C4-2B (cell line): ENCODE data around the gene MUC5AC.
"Not testable (repeated sequence)": the region's sequence is repeated elsewhere in the genome, so short reads cannot be mapped to it uniquely, and the experiment has no call there.

Experiments used
- H3K27ac ChIP-seq: fragments of 450-650 bp; 2 replicates; pipeline ENCODE4 v1.5.1; 2017
- CTCF ChIP-seq: fragments of 450-650 bp; conservative IDR thresholded peaks from 2 replicates; pipeline ENCODE4 v1.5.1; 2017; ENCODE audit warnings: mild to moderate bottlenecking
- ZFX ChIP-seq: fragments of 450-650 bp; IDR thresholded peaks from 2 replicates; pipeline ENCODE4 v1.6.1; 2017

Gene MUC5AC

GRCh38 chr11:1207401-1208143, 49.8 kb downstream of the MUC5AC start:
- TF ChIP-seq CTCF (no peak), ZFX (no peak)
- no peak overlapping the region for H3K27ac ChIP-seq

- TF ChIP-seq CTCF = no peak
- TF ChIP-seq ZFX = no peak
Observed at GRCh38 chr11:1208144-1208393, 50.3 kb downstream of the MUC5AC start.

GRCh38 chr11:1208394-1209261, 50.9 kb downstream of the MUC5AC start:
- TF ChIP-seq CTCF (no peak), ZFX (no peak)

More at GRCh38 chr11:1208144-1208393, 50.3 kb downstream of the MUC5AC start:
- H3K27ac ChIP-seq = no peak overlapping the region

GRCh38 chr11:1209371-1210057, 51.8 kb downstream of the MUC5AC start:
- no peak overlapping the region for H3K27ac ChIP-seq
- TF ChIP-seq ZFX = no peak
- TF ChIP-seq CTCF = no peak

More at GRCh38 chr11:1208394-1209261, 50.9 kb downstream of the MUC5AC start:
- H3K27ac ChIP-seq = no peak overlapping the region

GRCh38 chr11:1211838-1212237, 54.1 kb downstream of the MUC5AC start:
- H3K27ac ChIP-seq = no peak overlapping the region
- no peak for TF ChIP-seq ZFX
- no peak for TF ChIP-seq CTCF

- H3K27ac ChIP-seq = not testable (repeated sequence)
Observed at GRCh38 chr11:1215826-1216225, 58.1 kb downstream of the MUC5AC start.

- TF ChIP-seq CTCF (no peak), ZFX (no peak)
- no peak overlapping the region for H3K27ac ChIP-seq
Observed at GRCh38 chr11:1217151-1217550, 59.4 kb downstream of the MUC5AC start.
